Thyroid gland (tissue), 4 donors: ENCODE measurements around the gene TPRG1.

Experiments used
- POLR2A ChIP-seq, 2 donors: fragments of 450-650 bp; IDR thresholded peaks; one replicate each; pipeline ENCODE4 v1.6.1; 2017; ENCODE audit warnings: antibody characterized with exemption in 2 of 2, mild to moderate bottlenecking in 2 of 2, moderate library complexity in 1 of 2
- TF ChIP-seq, protein P1 (sequence below), 6 experiments: fragments of 200-600 bp in 3 of 6; fragments of 450-650 bp in 3 of 6; sonication (generic) in 3 of 6; IDR thresholded peaks; one replicate each; pipeline ENCODE4 v1.5.1; 2016 to 2019; ENCODE audit warnings: antibody characterized with exemption in 6 of 6, mild to moderate bottlenecking in 2 of 6, inconsistent platforms in 1 of 6, moderate library complexity in 1 of 6

DNA sequence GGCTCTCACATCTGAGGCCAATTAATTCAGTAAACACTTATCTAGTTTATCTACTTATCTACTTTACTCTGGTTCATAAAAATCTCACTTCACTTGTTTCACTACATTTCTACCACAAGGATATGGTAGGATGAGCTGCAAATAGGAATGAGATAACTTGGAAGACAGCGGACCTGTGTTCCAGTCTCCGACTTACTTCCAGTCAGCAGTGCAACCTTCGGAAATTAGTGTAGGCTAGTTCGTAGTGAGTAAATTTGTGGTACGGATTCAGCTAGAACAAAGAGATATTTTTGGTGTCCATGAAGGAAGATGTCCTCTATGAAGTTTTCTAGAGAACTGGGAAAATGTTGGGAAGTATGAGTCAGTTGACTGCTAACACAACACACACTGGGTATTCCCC lies 66.3 kb downstream of the TPRG1 start:
- TF ChIP-seq, protein P1, sequence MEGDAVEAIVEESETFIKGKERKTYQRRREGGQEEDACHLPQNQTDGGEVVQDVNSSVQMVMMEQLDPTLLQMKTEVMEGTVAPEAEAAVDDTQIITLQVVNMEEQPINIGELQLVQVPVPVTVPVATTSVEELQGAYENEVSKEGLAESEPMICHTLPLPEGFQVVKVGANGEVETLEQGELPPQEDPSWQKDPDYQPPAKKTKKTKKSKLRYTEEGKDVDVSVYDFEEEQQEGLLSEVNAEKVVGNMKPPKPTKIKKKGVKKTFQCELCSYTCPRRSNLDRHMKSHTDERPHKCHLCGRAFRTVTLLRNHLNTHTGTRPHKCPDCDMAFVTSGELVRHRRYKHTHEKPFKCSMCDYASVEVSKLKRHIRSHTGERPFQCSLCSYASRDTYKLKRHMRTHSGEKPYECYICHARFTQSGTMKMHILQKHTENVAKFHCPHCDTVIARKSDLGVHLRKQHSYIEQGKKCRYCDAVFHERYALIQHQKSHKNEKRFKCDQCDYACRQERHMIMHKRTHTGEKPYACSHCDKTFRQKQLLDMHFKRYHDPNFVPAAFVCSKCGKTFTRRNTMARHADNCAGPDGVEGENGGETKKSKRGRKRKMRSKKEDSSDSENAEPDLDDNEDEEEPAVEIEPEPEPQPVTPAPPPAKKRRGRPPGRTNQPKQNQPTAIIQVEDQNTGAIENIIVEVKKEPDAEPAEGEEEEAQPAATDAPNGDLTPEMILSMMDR (IDR thresholded peaks at IDR 0.05), result no peak
- no peak for TF ChIP-seq POLR2A (IDR thresholded peaks at IDR 0.05)
